ENCODE data around the gene TRAF7. TPM values are rescaled to one million over a fixed set of nuclear protein-coding genes. Genes with fewer than 3 reads are reported as not detected.

Gene TRAF7
- total RNA-seq, 4 donors from 2014 or later = 42.6 to 64.5 (median 54.3) TPM

DNA sequence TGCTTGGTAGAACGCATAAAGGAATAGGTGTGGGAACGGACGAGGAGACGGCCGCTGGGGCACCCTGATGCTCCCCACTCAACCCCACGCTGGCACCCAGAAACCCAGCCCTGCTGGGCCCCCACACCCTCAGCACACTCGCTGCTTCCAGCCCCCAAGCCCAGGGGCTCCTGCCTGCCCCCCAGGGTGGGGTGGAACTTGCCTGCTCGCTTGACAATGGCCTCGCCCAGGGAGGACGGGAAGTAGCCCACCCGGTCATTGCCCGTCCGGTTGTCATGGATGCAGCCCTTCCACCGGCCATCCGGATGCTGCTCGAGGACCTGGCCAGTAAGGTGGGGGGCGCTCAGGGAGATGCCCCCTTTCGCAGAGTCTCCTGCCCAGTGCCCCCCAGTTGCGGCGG, 30.9 kb downstream of the TRAF7 start:
- H3K27me3 ChIP-seq = no peaks in the 10 kb centered on the region
- no peaks in the 10 kb centered on the region for H3K36me3 ChIP-seq
- no peak for TF ChIP-seq EP300 (IDR thresholded peaks at IDR 0.05)
- no peak for TF ChIP-seq POLR2AphosphoS5 (IDR thresholded peaks at IDR 0.05)
- no peak overlapping the region for H3K4me3 ChIP-seq
- no peak overlapping the region for H3K27ac ChIP-seq (replicated peaks in 1 of 4)
- intact Hi-C loops (cut with DNase I) = no loop called here
- no peak for DNase-seq (ENCODE audit: extremely low spot score)
- no peaks in the 10 kb centered on the region for H3K9me3 ChIP-seq
- WGBS = 91% methylated on average over 10 of the region's 20 CpGs
- H3K4me1 ChIP-seq = no peaks in the 10 kb centered on the region

DNA sequence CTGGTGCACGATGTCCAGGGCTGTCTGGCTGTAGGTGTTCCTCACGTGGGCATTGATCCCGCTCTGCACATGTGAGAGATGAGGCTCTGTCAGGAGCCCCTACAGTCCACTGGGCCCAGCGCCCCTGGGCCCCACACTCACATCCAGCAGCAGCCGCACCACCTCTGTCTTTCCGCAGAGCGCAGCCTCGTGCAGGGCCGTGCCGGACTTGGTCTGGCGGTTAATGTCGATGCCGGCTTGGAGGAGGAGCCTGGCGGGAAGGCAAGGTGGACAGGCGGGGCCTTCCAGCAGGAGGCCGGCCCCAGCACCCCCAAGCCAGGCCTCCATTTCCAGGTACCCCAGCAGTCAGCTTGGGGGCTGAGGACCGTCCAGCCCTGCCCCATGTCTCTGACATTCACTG, 31.6 kb downstream of the TRAF7 start:
- intact Hi-C loops (cut with DNase I) = no loop called here

DNA sequence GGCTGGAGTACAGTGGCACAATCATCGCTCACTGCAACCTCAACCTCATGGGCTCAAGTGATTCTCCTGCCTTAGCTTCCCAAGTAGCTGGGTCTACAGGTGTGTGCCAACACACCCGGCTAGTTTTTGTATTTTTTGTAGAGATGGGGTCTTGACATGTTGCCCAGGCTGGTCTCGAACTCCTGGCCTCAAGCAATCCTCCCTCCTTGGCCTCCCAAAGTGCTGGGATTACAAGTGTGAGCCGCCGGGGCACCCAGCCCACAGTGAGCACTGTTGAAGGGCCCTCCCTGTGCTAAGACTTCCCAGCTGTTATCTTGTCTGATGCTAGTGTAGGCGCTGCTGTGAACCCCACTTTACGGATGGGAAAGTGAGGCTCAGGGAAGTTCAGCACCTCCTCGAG, 32.8 kb downstream of the TRAF7 start:
- intact Hi-C loops (cut with DNase I) = no loop called here

More for the DNA sequence above, 31.6 kb downstream of the TRAF7 start:
- H3K9me3 ChIP-seq = no peaks in the 10 kb centered on the region
- H3K36me3 ChIP-seq = no peaks in the 10 kb centered on the region
- H3K27ac ChIP-seq (replicated peaks in 1 of 4) = no peak overlapping the region
- TF ChIP-seq POLR2A (IDR thresholded peaks at IDR 0.05; ENCODE audit: low read depth) = no peak
- TF ChIP-seq, protein P1, sequence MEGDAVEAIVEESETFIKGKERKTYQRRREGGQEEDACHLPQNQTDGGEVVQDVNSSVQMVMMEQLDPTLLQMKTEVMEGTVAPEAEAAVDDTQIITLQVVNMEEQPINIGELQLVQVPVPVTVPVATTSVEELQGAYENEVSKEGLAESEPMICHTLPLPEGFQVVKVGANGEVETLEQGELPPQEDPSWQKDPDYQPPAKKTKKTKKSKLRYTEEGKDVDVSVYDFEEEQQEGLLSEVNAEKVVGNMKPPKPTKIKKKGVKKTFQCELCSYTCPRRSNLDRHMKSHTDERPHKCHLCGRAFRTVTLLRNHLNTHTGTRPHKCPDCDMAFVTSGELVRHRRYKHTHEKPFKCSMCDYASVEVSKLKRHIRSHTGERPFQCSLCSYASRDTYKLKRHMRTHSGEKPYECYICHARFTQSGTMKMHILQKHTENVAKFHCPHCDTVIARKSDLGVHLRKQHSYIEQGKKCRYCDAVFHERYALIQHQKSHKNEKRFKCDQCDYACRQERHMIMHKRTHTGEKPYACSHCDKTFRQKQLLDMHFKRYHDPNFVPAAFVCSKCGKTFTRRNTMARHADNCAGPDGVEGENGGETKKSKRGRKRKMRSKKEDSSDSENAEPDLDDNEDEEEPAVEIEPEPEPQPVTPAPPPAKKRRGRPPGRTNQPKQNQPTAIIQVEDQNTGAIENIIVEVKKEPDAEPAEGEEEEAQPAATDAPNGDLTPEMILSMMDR (IDR thresholded peaks at IDR 0.05) = no peak
- no peak for TF ChIP-seq POLR2AphosphoS5 (IDR thresholded peaks at IDR 0.05)
- no peak for TF ChIP-seq EP300 (IDR thresholded peaks at IDR 0.05)
- no peaks in the 10 kb centered on the region for H3K4me1 ChIP-seq
- no peak for DNase-seq (ENCODE audit: extremely low spot score)
- H3K4me3 ChIP-seq = no peak overlapping the region
- H3K27me3 ChIP-seq = no peaks in the 10 kb centered on the region
- 83% methylated on average over 1 of the region's 17 CpGs for WGBS

DNA sequence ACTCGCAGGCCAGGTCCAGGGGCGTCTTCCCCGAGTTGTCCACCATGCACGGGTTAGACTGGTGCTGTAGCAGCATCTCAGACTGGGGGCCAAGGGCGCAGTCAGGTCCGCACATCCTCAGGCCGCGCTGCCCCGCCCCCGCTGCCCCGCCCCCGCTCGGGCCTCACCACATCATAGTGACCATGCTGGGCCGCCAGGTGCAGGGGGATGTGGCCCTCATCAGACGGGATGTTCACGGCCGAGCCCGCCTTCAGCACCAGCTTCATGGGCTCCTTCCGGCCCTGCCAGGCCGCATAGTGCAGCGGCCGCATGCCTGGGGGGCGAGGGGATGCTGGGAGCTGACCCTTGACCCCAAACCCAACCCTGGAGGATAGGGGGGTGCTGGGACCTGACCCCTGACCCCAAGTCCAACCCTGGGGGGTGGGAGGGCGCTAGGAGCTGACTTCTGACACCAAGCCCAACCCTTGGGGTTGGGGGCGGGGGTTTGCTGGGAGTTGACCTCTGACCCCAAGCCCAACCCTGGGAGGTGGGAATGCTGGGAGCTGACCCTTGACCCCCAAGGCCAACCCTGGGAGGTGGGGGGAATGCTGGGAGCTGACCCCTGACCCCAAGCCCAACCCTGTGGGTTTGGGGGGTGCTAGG, 33.8 kb downstream of the TRAF7 start:
- 86% methylated on average over 14 of the region's 25 CpGs for WGBS
- TF ChIP-seq EP300 (IDR thresholded peaks at IDR 0.05) (no peak), POLR2A (IDR thresholded peaks at IDR 0.05; ENCODE audit: low read depth) (no peak), POLR2AphosphoS5 (IDR thresholded peaks at IDR 0.05) (no peak)
- TF ChIP-seq, protein P1 (IDR thresholded peaks at IDR 0.05) = no peak
- intact Hi-C loops (cut with DNase I) = no loop called here

More for the DNA sequence above, 32.8 kb downstream of the TRAF7 start:
- H3K27me3 ChIP-seq = peaks cover 0 to 3% (median 0%) of the 10 kb centered on the region in 4 donors
- no peaks in the 10 kb centered on the region for H3K9me3 ChIP-seq
- TF ChIP-seq POLR2AphosphoS5 (IDR thresholded peaks at IDR 0.05) (no peak), POLR2A (IDR thresholded peaks at IDR 0.05; ENCODE audit: low read depth) (no peak), EP300 (IDR thresholded peaks at IDR 0.05) (no peak)
- TF ChIP-seq, protein P1 (IDR thresholded peaks at IDR 0.05) = no peak
- H3K27ac ChIP-seq (replicated peaks in 1 of 4) = no peak overlapping the region
- H3K4me3 ChIP-seq = no peak overlapping the region
- DNase-seq (ENCODE audit: extremely low spot score) = no peak
- WGBS = 91% methylated on average over 7 of the region's 8 CpGs
- H3K4me1 ChIP-seq = no peaks in the 10 kb centered on the region
- no peaks in the 10 kb centered on the region for H3K36me3 ChIP-seq

DNA sequence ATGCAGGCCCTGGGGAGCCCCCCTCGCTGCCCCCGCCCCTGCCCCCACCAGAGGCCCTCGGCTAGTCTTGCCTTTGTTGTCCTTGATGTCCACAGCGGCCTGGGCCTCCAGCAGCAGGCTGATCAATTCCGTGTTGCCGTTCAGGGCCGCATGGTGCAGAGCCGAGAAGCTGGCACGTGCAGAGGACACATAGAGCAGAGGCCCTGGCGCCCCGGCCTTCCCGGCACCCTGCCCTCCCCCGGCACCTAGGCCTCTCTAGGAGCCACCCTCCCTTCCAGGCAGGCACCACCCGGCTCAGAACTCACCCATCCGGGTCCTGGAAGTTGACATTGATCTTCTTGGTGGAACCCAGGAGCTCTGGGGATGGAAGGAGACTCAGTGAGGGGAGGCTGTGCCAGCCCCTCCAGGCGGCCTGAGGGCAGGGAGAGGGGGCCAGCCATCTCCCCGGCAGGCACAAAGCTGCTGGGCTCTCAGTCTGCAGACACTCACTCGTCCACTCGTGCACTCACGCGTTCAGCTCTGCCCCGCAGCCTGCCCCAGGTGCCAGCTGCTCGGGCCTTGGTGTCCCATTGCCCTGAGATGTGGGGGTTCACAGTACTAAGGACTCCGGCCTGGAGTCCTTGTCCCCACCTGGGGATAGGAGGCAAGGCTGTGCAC, 34.5 kb downstream of the TRAF7 start:
- 81% methylated on average over 7 of the region's 24 CpGs for WGBS
- intact Hi-C loops (cut with DNase I) = no loop called here
- Histone ChIP-seq H3K9me3 (no peaks in the 10 kb centered on the region), H3K27me3 (peaks cover 0 to 21% (median 3%) of the 10 kb centered on the region in 4 donors), H3K36me3 (no peaks in the 10 kb centered on the region), H3K27ac (replicated peaks in 1 of 4) (no peak overlapping the region), H3K4me1 (peaks cover 2 to 9% (median 4%) of the 10 kb centered on the region in 4 donors), H3K4me3 (no peak overlapping the region)
- TF ChIP-seq POLR2A (IDR thresholded peaks at IDR 0.05; ENCODE audit: low read depth) (no peak), EP300 (IDR thresholded peaks at IDR 0.05) (no peak), POLR2AphosphoS5 (IDR thresholded peaks at IDR 0.05) (no peak)
- TF ChIP-seq, protein P1 (IDR thresholded peaks at IDR 0.05) = no peak
- no peak for DNase-seq (ENCODE audit: extremely low spot score)

More for the DNA sequence above, 33.8 kb downstream of the TRAF7 start:
- peaks cover 0 to 1% (median 0%) of the 10 kb centered on the region in 4 donors for H3K4me1 ChIP-seq
- DNase-seq (ENCODE audit: extremely low spot score) = no peak
- H3K4me3 ChIP-seq = no peak overlapping the region
- H3K9me3 ChIP-seq = no peaks in the 10 kb centered on the region
- no peaks in the 10 kb centered on the region for H3K36me3 ChIP-seq
- H3K27ac ChIP-seq (replicated peaks in 1 of 4) = no peak overlapping the region
- peaks cover 0 to 13% (median 0%) of the 10 kb centered on the region in 4 donors for H3K27me3 ChIP-seq
